LHCN-M2 (cell line): ENCODE results near the gene THAP7. TPM values are rescaled to one million over a fixed set of nuclear protein-coding genes. Genes with fewer than 3 reads are reported as not detected.
A peak's percentile ranks its signal among the peaks of the same experiment; 100 is the strongest.

Experiments
- DNase-seq: peaks from one replicate; pipeline ENCODE4 v3.0.0-alpha.2; 2012; ENCODE audit warnings: low read depth
- total RNA-seq: library from RNA; depleted of rRNA; stranded (reverse); fragments of >200 nt; gene quantifications from 2 replicates; pipeline ENCODE4 v1.2.3, GENCODE V29; 2014

Gene THAP7
- total RNA-seq, 1 experiment from 2014 or later = 73.7 TPM

- DNase-seq = no peak
Measured at GRCh38 chr22:20994128-20994901, 7.6 kb downstream of the THAP7 start.

DNA sequence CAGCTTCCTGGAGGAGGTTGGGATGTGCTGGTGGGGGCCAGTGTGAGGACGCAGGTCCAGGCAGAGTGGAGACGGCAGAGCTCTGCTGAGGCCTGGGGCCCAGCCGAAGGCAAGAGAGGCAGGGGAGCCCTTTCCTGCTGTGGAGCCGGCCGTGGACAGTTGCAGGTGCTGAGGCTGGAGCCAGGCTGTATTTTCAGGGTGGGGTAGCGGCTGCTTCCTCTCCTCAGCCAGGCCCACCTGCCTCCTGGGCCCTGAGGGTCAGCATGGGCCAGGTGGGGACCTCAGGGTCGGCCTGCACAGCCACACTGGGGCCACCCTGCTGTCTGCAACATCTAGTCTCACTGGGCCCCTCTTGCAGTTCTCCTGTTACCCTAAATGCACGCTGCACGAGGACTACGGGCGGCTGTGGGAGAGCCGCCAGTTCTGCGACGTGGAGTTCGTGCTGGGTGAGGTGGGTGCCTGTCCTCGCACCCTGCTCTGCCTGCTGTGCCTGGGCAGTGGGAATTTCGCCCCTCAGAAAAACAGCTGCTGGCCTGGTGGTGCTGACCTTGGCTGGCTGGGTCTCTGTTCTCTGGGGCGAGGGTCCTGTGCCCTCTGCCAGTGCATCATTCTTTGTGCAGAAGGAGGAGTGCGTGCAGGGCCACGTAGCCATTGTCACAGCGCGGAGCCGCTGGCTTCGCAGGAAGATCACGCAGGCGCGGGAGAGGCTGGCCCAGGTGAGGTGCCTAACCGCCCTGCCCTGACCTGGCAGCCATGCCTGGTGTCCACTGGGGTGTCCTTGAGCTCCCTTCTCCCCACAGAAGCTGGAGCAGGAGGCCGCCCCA is 8.4 kb downstream of the THAP7 start:
- no peak for DNase-seq

DNA sequence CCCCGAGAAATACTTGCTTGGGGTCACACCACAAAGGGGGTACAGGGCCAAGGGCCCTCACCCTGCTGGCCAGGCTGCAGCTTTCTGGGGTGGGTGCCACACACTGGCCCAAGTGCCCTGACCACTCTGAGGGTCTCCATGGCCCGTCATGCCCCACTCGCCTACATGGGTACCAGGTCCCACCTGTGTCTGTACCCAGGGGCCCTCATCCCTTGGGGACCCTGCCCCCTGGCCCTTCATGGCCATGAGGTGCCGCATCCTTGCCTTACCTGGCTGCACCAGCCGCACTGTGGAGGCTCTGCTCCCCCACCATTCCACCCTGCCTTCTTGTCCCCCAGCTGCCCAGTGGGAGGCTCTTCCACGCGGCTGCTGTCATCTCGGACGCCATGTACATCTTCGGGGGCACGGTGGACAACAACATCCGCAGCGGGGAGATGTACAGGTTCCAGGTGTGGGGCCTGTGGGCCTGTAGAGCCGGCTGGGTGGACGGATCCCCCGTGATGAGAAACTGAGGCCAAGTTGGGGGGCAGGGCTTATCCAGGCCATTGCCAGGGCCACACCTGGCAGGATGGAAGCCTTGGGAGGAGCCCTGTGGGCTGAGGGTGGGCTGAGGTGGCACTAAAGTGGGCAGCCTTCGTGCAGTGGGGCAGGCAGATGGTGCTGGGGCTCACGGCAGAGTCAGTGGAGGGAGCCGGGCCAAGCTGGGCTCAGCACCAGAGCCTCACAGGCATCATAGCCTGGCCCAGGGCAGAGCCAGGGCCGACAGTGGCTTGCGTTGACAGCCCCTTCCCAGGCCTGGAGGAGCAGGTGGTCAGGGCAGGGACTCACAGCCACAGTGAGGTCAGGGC is 9.2 kb downstream of the THAP7 start:
- no peak for DNase-seq

DNA sequence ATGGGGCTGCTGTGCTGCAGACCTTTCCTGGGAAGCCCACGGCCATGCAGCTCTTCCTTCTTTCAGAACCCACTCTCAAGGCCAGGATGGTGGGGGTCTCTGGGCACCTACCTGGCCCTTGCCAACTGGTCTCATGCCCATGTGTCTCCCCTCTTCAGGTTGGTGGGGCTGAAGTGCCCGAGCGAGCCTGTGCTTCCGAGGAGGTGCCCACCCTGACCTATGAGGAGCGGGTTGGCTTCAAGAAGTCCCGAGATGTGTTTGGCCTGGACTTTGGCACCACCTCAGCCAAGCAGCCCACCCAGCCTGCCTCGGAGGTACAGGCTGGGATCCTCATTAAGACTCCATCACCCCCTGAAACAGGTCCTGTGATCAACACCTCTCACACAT is 9.9 kb downstream of the THAP7 start:
- no peak for DNase-seq

- DNase-seq = no peak
Measured at GRCh38 chr22:20991252-20992055, 10.5 kb downstream of the THAP7 start.

- no peak for DNase-seq
Measured at GRCh38 chr22:20990184-20991180, 11.4 kb downstream of the THAP7 start.

DNA sequence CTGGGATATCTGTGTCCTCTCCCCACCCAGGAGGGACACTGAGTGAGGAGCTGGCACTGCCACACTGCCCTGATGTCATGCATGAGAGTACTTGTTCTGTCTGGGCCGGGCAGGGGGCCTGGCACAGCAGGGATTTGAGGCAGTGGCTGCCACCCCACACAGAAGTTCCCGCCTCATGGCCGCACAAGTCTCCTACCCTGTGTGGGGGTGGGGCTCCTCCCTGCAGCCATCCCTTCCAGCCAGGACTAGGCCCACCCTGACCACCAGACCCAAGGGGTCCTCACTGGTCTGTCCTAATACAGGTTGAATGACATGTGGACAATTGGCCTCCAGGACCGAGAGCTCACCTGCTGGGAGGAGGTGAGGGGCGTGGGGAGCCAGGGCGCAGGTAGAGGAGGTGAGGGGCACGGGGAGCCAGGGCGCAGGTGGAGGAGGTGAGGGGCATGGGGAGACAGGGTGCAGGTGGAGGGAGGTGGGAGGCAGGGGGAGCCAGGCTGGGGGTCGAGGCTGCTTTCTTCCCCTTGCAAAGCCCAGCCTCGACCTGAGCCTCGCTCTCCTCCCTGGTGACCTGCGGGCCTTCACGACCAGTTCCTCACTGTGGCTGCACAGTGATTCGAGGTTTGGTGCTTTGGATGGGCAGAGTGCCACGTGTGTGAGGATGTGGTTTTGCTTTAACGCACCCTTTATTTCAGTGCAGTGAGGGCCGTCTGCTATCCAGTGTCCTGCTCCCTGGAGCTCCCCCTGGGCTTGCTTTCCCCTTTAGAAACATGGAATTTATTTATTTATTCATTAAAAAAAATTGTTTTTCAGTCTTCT is 12.4 kb downstream of the THAP7 start:
- DNase-seq = peak; percentile 25

DNA sequence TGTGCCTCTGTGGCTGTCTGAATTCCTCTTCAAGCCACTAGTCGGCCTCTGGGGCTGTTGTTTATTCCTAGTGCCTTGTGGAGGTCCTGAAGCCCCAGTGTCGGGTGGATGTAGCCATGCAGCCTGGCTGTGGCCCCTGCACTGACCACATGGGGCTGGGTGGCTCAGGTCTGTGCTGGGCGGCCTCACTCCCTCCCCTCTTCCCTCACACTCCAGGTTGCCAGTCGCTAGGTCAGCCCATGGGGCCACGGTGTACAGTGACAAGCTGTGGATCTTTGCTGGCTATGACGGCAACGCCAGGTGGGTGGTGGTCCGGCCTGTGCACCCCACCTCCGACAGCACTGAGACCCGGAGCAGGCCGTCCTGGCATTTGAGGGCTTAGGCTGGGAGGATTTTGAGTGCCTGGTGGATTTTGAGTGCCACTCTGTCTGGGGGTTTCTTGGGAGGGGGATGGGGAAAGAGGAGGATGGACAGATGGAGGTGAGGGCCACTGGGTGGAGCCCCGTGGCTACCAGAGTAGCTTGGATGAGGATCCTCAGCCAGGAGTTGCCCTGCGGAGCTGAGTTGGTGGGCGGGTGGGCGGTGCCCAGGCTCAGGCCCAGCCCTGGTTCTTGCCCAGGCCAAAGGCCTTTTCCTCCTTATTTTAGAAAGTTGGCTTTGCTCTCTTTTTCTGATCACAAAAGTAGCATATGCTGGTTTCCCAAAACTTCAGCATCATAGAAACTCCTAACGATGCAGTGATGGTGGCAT is 13.2 kb downstream of the THAP7 start:
- no peak for DNase-seq

DNA sequence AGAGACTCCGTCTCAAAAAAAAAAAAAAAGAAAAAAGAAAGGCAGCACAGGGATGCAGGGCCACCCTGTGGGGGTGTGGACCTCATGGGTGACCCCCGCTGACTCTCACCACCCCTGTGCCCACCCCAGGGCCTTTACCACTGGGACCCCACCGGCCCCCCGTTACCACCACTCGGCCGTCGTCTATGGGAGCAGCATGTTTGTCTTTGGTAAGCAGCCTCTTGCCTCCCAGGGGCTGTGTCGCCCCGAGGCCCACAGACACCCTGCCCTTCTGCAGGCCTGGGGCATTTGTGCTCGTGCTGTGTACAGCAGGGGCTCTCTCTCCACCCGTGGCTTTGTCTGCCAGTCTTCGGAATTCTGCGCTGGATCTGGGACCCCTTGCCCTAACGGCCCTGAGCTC is 14.5 kb downstream of the THAP7 start:
- DNase-seq = no peak

GRCh38 chr22:20986365-20986764 is 15.6 kb downstream of the THAP7 start:
- no peak for DNase-seq

DNA sequence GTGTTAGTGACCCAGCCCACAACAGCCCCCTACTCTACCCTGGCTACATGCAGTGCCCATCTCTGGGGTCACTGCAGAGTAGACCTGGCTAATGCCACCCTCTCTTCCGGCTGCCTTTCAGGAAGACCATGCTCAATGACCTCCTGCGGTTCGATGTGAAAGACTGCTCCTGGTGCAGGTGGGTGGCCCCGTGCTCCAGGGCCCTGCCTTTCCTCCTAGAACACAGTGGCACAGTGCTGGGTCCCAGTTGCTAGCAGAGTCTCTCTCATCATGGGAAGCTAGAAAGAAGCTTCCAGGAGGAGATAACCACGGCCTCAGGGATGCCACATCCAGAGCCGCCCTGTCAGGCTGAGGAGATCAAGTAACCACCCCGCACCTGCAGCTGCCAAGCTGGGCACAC is 16.2 kb downstream of the THAP7 start:
- DNase-seq = no peak

DNA sequence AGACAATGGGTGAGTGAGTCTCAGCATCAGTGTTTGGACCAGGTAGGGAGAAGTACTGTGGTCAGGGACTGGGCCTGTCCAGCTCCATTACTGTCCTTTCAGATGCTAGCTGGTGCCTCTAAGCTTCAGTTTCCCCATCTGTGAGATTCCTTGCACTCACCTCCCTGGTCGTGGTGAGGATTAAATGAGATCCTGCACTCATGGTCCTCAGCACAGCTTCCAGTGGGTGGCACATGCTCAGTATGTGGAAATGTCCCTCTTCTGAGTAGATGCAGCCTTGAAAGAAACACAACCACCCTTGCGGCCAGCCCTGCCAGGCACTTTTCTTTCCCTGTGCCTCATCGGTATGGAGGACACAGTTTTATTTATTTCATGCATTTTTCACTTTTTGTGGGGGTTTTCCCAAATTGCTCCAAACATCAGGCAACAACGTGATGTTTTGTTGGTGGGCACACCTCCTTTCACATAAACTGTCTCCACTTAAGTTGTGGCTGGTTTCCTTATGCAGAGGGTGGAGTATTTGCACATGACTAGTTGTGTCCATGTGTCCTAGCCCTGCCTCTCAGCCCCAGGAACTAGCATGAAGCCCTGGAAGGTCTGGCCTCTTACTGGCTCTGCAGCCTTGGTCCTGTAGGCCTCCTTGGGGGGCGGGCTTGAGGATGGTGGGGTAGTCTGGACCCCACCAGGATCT is 18.7 kb downstream of the THAP7 start:
- no peak for DNase-seq

- DNase-seq = no peak
Measured at GRCh38 chr22:20982563-20982882, 19.4 kb downstream of the THAP7 start.

DNA sequence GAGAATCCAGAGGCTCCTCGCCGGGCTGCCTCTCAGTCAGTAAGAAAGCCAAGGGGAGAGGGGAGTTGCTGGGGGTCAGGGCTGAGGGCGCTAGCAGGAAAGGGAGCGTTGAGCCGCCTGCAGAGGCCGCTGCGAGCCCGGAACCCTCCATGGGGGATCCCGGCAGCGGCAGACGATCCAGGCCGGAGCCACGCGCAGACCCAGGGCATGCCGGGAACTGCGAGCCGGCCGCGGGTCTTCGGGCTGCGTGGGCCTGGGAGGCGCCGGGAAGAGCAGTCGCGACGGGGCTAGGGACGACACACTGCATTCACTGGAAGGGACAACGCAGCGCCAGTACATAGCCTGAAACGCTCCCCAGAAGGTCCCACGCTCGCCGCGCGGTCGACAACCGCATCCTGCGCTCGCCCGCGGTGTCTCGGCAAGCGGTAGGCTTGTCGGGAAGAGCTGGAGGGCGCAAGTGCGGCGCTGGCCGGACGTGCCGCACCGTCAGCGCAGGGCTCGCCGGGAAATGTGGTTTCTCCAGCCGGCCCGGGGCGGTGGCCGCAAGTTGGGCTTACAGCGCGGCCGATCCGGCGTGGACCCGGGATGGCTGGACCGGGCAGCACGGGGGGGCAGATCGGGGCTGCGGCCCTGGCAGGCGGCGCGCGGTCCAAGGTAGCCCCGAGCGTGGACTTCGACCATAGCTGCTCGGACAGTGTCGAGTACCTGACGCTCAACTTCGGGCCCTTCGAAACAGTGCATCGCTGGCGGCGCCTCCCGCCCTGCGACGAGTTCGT is 19.9 kb downstream of the THAP7 start, which contains the start of gene LZTR1:
TSS of gene LZTR1 (plus strand) at position 511 of the 776 bp plus-strand sequence. CDS start at position 586, 75 bp downstream.
- DNase-seq = peak; percentile 78

DNA sequence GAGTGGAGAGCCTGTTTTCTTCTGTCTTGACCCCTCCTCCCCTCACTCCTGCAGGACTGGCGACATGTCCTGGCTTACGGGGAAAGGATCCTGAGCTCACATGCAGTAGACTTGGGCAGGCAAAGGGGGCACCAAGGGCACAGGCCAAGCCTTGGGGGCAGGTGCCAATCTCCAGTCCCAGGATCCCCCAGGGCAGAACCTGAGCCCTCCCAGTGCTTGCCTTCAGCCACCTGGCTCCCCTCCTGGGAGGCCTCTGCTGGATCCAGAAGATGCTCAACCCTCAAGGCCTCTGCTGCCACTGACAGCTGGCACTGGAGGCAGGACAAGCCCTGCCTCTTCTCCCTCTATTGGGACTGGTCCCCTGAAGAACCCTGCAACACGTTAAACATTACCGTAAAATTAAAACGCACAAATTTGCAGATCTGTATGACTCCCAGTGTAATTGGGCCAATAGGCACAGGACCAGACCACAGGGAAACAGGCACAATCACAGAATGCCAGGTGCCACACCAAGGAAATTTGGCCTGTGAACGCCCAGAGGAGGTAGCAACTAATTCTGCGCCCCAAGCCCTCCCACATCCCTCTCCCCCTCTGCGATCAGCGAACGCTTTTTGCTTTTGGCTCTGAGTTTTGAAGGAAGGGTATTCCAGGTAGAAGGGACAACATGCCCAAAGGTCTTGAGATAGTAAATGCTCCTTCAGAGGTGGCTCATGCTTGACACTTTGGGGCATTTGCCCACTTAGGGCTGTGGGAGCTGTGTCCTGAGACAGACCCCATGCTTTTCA is 20.8 kb downstream of the THAP7 start:
- no peak for DNase-seq

DNA sequence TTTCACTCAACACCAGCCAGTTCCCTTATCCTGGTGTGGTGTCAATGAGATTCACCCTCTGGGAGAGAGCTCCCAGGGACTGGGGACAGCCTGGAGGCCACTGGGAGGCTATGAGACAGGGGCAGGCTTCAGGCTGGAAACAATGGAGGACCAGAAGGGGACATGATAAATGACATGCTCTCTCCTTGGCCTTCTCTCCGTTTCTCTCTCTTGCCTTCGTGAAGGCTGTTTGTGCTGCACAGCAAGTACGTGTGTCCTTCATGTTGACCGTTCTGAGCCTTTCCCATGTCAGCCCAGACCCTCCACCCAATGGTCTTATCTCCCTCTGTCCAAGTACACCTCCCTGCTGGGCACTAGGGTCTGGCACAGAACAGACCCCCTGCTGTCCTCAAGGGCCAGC is 21.4 kb downstream of the THAP7 start:
- no peak for DNase-seq
